ENCODE data around the gene CCHCR1.
"Not testable (repeated sequence)": the region's sequence is repeated elsewhere in the genome, so short reads cannot be mapped to it uniquely, and the experiment has no call there.

Gene CCHCR1

GRCh38 chr6:31165986-31166385 lies 8.4 kb upstream of the CCHCR1 start:
- H3K23ac ChIP-seq (ENCODE audit: low read length in 2 of 2), result no peak overlapping the region

GRCh38 chr6:31165064-31165832 lies 7.6 kb upstream of the CCHCR1 start:
- H3K4me3 ChIP-seq (ENCODE audit: insufficient read depth in 1 of 2, low read depth in 1 of 2, low read length in 2 of 2); DNase-seq; H3K4ac ChIP-seq (ENCODE audit: low read depth in 1 of 2, low read length in 2 of 2); H3K27ac ChIP-seq (ENCODE audit: low read length, poor library complexity, severe bottlenecking); H3K18ac ChIP-seq (ENCODE audit: low read depth in 1 of 2, low read length in 2 of 2); H2AK5ac ChIP-seq (ENCODE audit: low read length, severe bottlenecking); H3K23ac ChIP-seq (ENCODE audit: low read length in 2 of 2); H2BK120ac ChIP-seq (ENCODE audit: low read depth, low read length); H3K4me2 ChIP-seq (ENCODE audit: low read length, poor library complexity, severe bottlenecking); H2BK5ac ChIP-seq (ENCODE audit: low read depth, low read length, poor library complexity, severe bottlenecking); H3K14ac ChIP-seq (ENCODE audit: low read length in 2 of 2); H2BK15ac ChIP-seq (ENCODE audit: low read depth, poor library complexity, severe bottlenecking); H2BK12ac ChIP-seq (ENCODE audit: low read length in 2 of 2); H3K9ac ChIP-seq (ENCODE audit: low read length); H3K4me1 ChIP-seq (ENCODE audit: control insufficient read depth, insufficient read depth, low read depth, low read length); H4K8ac ChIP-seq (ENCODE audit: low read length); H3K9me3 ChIP-seq (ENCODE audit: control insufficient read depth, low read length); H2AFZ ChIP-seq (ENCODE audit: low read depth, low read length); H4K91ac ChIP-seq (ENCODE audit: low read length): not testable (repeated sequence)
- Histone ChIP-seq H3K36me3 (ENCODE audit: control insufficient read depth in 1 of 2, insufficient read depth in 2 of 2, low read depth in 1 of 2, low read length in 2 of 2) (peaks cover 10 to 36% of the 10 kb centered on the region in 2 experiments), H3K27me3 (ENCODE audit: control insufficient read depth in 1 of 2, insufficient read depth in 1 of 2, low read length in 2 of 2) (peaks cover 0 to 11% of the 10 kb centered on the region in 2 experiments), H3K79me1 (replicated peaks; ENCODE audit: low read length, poor library complexity, severe bottlenecking) (peaks cover 30% of the 10 kb centered on the region)
- 92% methylated on average over 16 of the region's 17 CpGs for WGBS

More at GRCh38 chr6:31165986-31166385, 8.4 kb upstream of the CCHCR1 start:
- no peak overlapping the region for H3K4ac ChIP-seq (ENCODE audit: low read depth in 1 of 2, low read length in 2 of 2)
- H4K8ac ChIP-seq (ENCODE audit: low read length), result no peak overlapping the region
- no peak overlapping the region for H3K9ac ChIP-seq (ENCODE audit: low read length)
- no peak overlapping the region for H2AFZ ChIP-seq (ENCODE audit: low read depth, low read length)
- no peak overlapping the region for H3K14ac ChIP-seq (ENCODE audit: low read length in 2 of 2)
- no peak overlapping the region for H3K4me3 ChIP-seq (ENCODE audit: insufficient read depth in 1 of 2, low read depth in 1 of 2, low read length in 2 of 2)
- H2BK120ac ChIP-seq (ENCODE audit: low read depth, low read length), result no peak overlapping the region
- H2AK5ac ChIP-seq (ENCODE audit: low read length, severe bottlenecking), result no peak overlapping the region
- H2BK12ac ChIP-seq (ENCODE audit: low read length in 2 of 2), result no peak overlapping the region
- WGBS, result 85% methylated on average over 5 of the region's 5 CpGs
- peaks cover 0 to 16% of the 10 kb centered on the region in 2 experiments for H3K27me3 ChIP-seq (ENCODE audit: control insufficient read depth in 1 of 2, insufficient read depth in 1 of 2, low read length in 2 of 2)
- H3K4me2 ChIP-seq (ENCODE audit: low read length, poor library complexity, severe bottlenecking), result no peak overlapping the region
- H3K27ac ChIP-seq (ENCODE audit: low read length, poor library complexity, severe bottlenecking), result no peak overlapping the region
- H4K91ac ChIP-seq (ENCODE audit: low read length), result no peak overlapping the region
- DNase-seq, result no peak
- peaks cover 10 to 36% of the 10 kb centered on the region in 2 experiments for H3K36me3 ChIP-seq (ENCODE audit: control insufficient read depth in 1 of 2, insufficient read depth in 2 of 2, low read depth in 1 of 2, low read length in 2 of 2)
- no peaks in the 10 kb centered on the region for H3K9me3 ChIP-seq (ENCODE audit: control insufficient read depth, low read length)
- H3K79me1 ChIP-seq (replicated peaks; ENCODE audit: low read length, poor library complexity, severe bottlenecking), result peaks cover 31% of the 10 kb centered on the region
- no peak overlapping the region for H2BK15ac ChIP-seq (ENCODE audit: low read depth, poor library complexity, severe bottlenecking)
- no peak overlapping the region for H2BK5ac ChIP-seq (ENCODE audit: low read depth, low read length, poor library complexity, severe bottlenecking)
- H3K18ac ChIP-seq (ENCODE audit: low read depth in 1 of 2, low read length in 2 of 2), result no peak overlapping the region
- H3K4me1 ChIP-seq (ENCODE audit: control insufficient read depth, insufficient read depth, low read depth, low read length), result peaks cover 4% of the 10 kb centered on the region

GRCh38 chr6:31164475-31165063 lies 7.0 kb upstream of the CCHCR1 start:
- not testable (repeated sequence) for H2AFZ ChIP-seq (ENCODE audit: low read depth, low read length); H4K91ac ChIP-seq (ENCODE audit: low read length); H3K14ac ChIP-seq (ENCODE audit: low read length in 2 of 2); H3K4me1 ChIP-seq (ENCODE audit: control insufficient read depth, insufficient read depth, low read depth, low read length); DNase-seq; H3K9me3 ChIP-seq (ENCODE audit: control insufficient read depth, low read length); H3K4me3 ChIP-seq (ENCODE audit: insufficient read depth in 1 of 2, low read depth in 1 of 2, low read length in 2 of 2); H2BK5ac ChIP-seq (ENCODE audit: low read depth, low read length, poor library complexity, severe bottlenecking); H3K4me2 ChIP-seq (ENCODE audit: low read length, poor library complexity, severe bottlenecking); H3K23ac ChIP-seq (ENCODE audit: low read length in 2 of 2); H3K27ac ChIP-seq (ENCODE audit: low read length, poor library complexity, severe bottlenecking); H3K9ac ChIP-seq (ENCODE audit: low read length); H3K4ac ChIP-seq (ENCODE audit: low read depth in 1 of 2, low read length in 2 of 2); H4K8ac ChIP-seq (ENCODE audit: low read length); H2AK5ac ChIP-seq (ENCODE audit: low read length, severe bottlenecking); H2BK15ac ChIP-seq (ENCODE audit: low read depth, poor library complexity, severe bottlenecking); H3K27me3 ChIP-seq (ENCODE audit: control insufficient read depth in 1 of 2, insufficient read depth in 1 of 2, low read length in 2 of 2); H2BK120ac ChIP-seq (ENCODE audit: low read depth, low read length); H2BK12ac ChIP-seq (ENCODE audit: low read length in 2 of 2); H3K18ac ChIP-seq (ENCODE audit: low read depth in 1 of 2, low read length in 2 of 2)
- Histone ChIP-seq H3K36me3 (ENCODE audit: control insufficient read depth in 1 of 2, insufficient read depth in 2 of 2, low read depth in 1 of 2, low read length in 2 of 2) (peaks cover 10 to 32% of the 10 kb centered on the region in 2 experiments), H3K79me1 (replicated peaks; ENCODE audit: low read length, poor library complexity, severe bottlenecking) (peaks cover 25% of the 10 kb centered on the region)
- WGBS, result 94% methylated on average over 7 of the region's 9 CpGs

GRCh38 chr6:31163922-31164321 lies 6.3 kb upstream of the CCHCR1 start:
- H2BK5ac ChIP-seq (ENCODE audit: low read depth, low read length, poor library complexity, severe bottlenecking), result no peak overlapping the region
- no peak overlapping the region for H2BK15ac ChIP-seq (ENCODE audit: low read depth, poor library complexity, severe bottlenecking)
- no peaks in the 10 kb centered on the region for H3K27me3 ChIP-seq (ENCODE audit: control insufficient read depth in 1 of 2, insufficient read depth in 1 of 2, low read length in 2 of 2)
- H3K14ac ChIP-seq (ENCODE audit: low read length in 2 of 2), result no peak overlapping the region
- H3K23ac ChIP-seq (ENCODE audit: low read length in 2 of 2), result no peak overlapping the region
- no peak overlapping the region for H3K18ac ChIP-seq (ENCODE audit: low read depth in 1 of 2, low read length in 2 of 2)
- H2AK5ac ChIP-seq (ENCODE audit: low read length, severe bottlenecking), result no peak overlapping the region
- H3K9ac ChIP-seq (ENCODE audit: low read length), result no peak overlapping the region
- H3K9me3 ChIP-seq (ENCODE audit: control insufficient read depth, low read length), result no peaks in the 10 kb centered on the region
- no peak overlapping the region for H3K4me3 ChIP-seq (ENCODE audit: insufficient read depth in 1 of 2, low read depth in 1 of 2, low read length in 2 of 2)
- H2BK120ac ChIP-seq (ENCODE audit: low read depth, low read length), result no peak overlapping the region
- DNase-seq, result no peak
- H3K4me1 ChIP-seq (ENCODE audit: control insufficient read depth, insufficient read depth, low read depth, low read length), result peaks cover 7% of the 10 kb centered on the region
- H2BK12ac ChIP-seq (ENCODE audit: low read length in 2 of 2), result no peak overlapping the region
- no peak overlapping the region for H4K91ac ChIP-seq (ENCODE audit: low read length)
- H3K36me3 ChIP-seq (ENCODE audit: control insufficient read depth in 1 of 2, insufficient read depth in 2 of 2, low read depth in 1 of 2, low read length in 2 of 2), result peaks cover 10 to 32% of the 10 kb centered on the region in 2 experiments
- no peak overlapping the region for H3K27ac ChIP-seq (ENCODE audit: low read length, poor library complexity, severe bottlenecking)
- no peak overlapping the region for H3K4ac ChIP-seq (ENCODE audit: low read depth in 1 of 2, low read length in 2 of 2)
- H2AFZ ChIP-seq (ENCODE audit: low read depth, low read length), result no peak overlapping the region
- peaks cover 21% of the 10 kb centered on the region for H3K79me1 ChIP-seq (replicated peaks; ENCODE audit: low read length, poor library complexity, severe bottlenecking)
- H4K8ac ChIP-seq (ENCODE audit: low read length), result no peak overlapping the region
- H3K4me2 ChIP-seq (ENCODE audit: low read length, poor library complexity, severe bottlenecking), result no peak overlapping the region

Data from mesenchymal stem cell (in vitro differentiated cells and primary cell).